Lower lobe of right lung (tissue), 2 donors: ENCODE data around the gene OSBPL2. TPM values are rescaled to one million over a fixed set of nuclear protein-coding genes. Genes with fewer than 3 reads are reported as not detected.

ENCODE experiments used
- ATAC-seq, 2 donors: fragments of 200-7000 bp; cut with Tn5 transposase; one replicate each; pipeline ENCODE4 v1.9.1; 2020 to 2022; ENCODE audit warnings: mild to moderate bottlenecking in 2 of 2, moderate library complexity in 2 of 2
- DNase-seq: peaks from one replicate; pipeline ENCODE4 v3.0.0-alpha.2; 2020
- H3K27ac ChIP-seq: fragments of 200-600 bp; one replicate; pipeline ENCODE4 v1.8.0; 2022
- H3K27me3 ChIP-seq: fragments of 200-600 bp; one replicate; pipeline ENCODE4 v1.8.0; 2022; ENCODE audit warnings: low read depth
- H3K36me3 ChIP-seq: fragments of 200-600 bp; one replicate; pipeline ENCODE4 v1.8.0; 2022; ENCODE audit warnings: mild to moderate bottlenecking
- H3K4me1 ChIP-seq: fragments of 200-600 bp; one replicate; pipeline ENCODE4 v1.8.0; 2022
- H3K4me3 ChIP-seq: fragments of 200-600 bp; one replicate; pipeline ENCODE4 v1.8.0; 2022; ENCODE audit warnings: mild to moderate bottlenecking
- H3K9me3 ChIP-seq: fragments of 200-600 bp; one replicate; pipeline ENCODE4 v1.8.0; 2022
- intact Hi-C: fragments of 100-400 bp; cut with DNase I; formaldehyde crosslinking; loops from one replicate; pipeline ENCODE4 v1.11.0; 2022
- total RNA-seq: library from RNA; stranded (reverse); fragmentation: NEBNext Ultra II Directional; extraction: Animal tissue kit (Norgen Biotek cat#: 25700); gene quantifications from one replicate; pipeline ENCODE4 v1.2.1, GENCODE V29; 2021
- TF ChIP-seq, protein P1 (sequence below): fragments of 200-600 bp; IDR thresholded peaks from one replicate; pipeline ENCODE4 v1.8.0; 2022; ENCODE audit warnings: antibody characterized with exemption, mild to moderate bottlenecking
- donor health status: DM: no; HTN: yes; CAD: no; lungs with severe emphysema.

The OSBPL2 gene
- total RNA-seq, 1 donor from 2014 or later = 56.0 TPM

DNA sequence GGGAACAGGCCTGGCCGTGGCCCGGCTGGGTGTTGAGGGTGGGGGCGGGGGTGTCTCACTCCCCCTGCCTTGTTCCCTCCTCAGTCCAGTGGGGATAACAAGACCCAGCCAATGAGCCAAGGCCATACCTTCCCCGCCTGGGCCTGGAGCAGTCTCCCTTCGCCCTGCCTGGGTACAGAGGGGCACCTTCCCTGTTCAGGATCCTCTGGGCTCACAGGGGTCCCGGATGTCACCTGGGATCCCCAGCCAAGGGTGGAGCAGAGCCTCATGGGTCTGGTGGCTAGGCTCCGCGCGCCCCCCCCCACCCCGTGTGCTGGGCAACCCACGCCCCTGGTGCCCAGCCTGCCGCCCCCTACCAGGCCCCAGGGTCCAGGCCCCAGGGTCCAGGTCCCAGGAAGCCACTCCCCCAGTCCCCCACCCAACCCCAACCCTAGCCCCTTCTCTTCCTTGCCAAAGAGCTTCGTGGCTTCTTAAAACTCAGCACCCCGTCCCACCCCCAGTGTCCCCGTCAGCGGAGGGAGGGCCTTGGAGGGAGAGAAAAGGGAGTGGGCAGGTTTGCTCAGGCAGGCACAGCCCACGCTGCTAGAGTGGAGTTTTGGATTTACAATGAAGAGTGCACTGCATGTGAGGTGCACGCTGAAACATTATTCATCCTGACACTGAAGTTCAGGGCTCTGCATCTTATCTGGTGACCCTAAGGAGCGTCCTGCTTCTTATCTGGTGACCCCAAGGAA is 30.1 kb upstream of the OSBPL2 start:
- no peaks in the 10 kb centered on the region for H3K4me1 ChIP-seq
- H3K27me3 ChIP-seq = peaks cover 35% of the 10 kb centered on the region
- no peaks in the 10 kb centered on the region for H3K9me3 ChIP-seq
- intact Hi-C loops = no loop called here
- no peak for ATAC-seq
- TF ChIP-seq, protein P1, sequence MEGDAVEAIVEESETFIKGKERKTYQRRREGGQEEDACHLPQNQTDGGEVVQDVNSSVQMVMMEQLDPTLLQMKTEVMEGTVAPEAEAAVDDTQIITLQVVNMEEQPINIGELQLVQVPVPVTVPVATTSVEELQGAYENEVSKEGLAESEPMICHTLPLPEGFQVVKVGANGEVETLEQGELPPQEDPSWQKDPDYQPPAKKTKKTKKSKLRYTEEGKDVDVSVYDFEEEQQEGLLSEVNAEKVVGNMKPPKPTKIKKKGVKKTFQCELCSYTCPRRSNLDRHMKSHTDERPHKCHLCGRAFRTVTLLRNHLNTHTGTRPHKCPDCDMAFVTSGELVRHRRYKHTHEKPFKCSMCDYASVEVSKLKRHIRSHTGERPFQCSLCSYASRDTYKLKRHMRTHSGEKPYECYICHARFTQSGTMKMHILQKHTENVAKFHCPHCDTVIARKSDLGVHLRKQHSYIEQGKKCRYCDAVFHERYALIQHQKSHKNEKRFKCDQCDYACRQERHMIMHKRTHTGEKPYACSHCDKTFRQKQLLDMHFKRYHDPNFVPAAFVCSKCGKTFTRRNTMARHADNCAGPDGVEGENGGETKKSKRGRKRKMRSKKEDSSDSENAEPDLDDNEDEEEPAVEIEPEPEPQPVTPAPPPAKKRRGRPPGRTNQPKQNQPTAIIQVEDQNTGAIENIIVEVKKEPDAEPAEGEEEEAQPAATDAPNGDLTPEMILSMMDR = no peak
- no peak overlapping the region for H3K27ac ChIP-seq
- peak; percentile 20 for DNase-seq
- peaks cover 12% of the 10 kb centered on the region for H3K36me3 ChIP-seq
- H3K4me3 ChIP-seq = no peak overlapping the region

DNA sequence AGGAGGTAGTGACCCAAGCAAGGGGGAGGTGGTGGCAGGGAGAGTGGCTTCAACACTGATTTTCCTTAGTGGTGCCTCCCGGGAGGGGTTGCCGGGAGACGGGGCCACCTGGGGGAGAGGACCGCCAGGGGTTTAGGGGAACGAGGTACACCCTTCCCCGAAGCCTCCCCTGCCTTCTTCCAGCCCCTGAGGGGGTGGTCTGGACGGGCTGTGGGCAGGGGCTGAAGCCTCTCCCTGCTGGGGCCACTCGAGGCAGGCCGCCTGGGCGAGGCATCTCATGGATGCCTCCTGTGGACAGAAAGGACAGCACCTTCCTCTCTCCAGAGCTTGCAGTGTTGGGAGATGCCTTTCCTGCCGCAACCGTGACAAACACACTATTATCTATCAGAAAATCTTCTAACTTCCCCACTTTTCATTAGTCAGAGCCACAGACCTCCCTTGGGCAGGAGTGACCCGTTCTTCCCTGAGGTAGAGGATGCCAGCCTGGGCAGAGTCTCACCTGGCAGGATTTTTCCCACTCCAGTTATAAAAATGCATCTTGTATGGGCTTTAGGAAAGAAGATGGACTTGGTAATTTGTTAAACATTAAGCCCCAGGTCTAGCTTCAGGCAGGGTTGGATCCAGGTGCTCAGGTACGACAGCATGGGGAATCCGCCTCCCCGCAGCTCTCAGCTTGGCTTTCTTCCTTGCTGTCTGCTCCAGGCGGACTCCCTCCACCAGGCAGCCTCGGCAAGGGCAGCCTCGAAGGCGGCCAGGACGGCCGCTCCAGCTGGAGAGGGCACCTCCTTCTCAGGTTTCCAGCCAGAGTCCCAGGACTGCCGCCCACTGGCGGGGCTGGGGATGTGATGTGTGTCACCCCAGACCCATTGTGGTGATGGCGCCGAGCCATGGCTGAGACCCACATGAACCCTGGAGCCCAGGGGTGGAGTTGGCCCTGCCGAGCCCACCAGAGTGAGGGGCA is 29.2 kb upstream of the OSBPL2 start:
- TF ChIP-seq, protein P1 = no peak
- H3K36me3 ChIP-seq = peaks cover 5% of the 10 kb centered on the region
- intact Hi-C loops = no loop called here
- peaks cover 39% of the 10 kb centered on the region for H3K27me3 ChIP-seq
- DNase-seq = peak; percentile 25
- H3K9me3 ChIP-seq = no peaks in the 10 kb centered on the region
- no peak for ATAC-seq
- no peak overlapping the region for H3K27ac ChIP-seq
- no peaks in the 10 kb centered on the region for H3K4me1 ChIP-seq
- H3K4me3 ChIP-seq = no peak overlapping the region

DNA sequence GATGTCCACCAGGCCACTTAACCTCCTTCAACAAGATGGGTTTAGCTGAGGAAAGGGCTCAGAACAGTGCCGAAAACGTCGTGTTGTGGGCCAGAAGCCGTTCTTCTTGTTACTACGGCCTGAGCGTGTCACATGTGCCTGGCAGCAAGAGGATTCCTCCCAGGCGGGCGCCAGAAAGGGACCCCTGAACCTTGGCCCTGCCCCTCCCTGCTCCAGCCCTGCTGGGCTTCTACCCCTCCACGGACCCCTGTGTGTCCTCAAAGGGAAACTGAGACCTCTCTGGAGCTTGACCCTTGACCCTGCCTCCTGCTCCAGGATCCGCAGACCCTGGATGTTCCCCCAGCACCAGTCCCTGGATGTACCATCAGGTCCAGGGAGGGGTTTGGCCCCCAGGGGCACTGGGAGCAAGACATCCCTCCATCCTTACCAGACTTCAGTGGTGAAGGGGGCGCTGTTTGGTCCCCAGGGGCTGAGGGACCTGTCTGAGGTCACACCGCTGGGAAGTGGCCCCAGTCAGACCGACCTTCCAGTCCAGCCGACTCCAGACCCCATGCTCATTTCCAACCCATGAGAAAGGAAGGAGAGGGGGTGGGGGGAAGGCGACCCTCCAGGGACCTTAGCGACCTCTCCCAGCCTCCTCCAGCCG is 28.3 kb upstream of the OSBPL2 start:
- H3K4me1 ChIP-seq = no peaks in the 10 kb centered on the region
- ATAC-seq = no peak
- H3K27ac ChIP-seq = no peak overlapping the region
- no peaks in the 10 kb centered on the region for H3K9me3 ChIP-seq
- intact Hi-C loops = no loop called here
- peaks cover 47% of the 10 kb centered on the region for H3K27me3 ChIP-seq
- peak; percentile 16 for DNase-seq
- TF ChIP-seq, protein P1 = no peak
- peaks cover 5% of the 10 kb centered on the region for H3K36me3 ChIP-seq
- H3K4me3 ChIP-seq = no peak overlapping the region

DNA sequence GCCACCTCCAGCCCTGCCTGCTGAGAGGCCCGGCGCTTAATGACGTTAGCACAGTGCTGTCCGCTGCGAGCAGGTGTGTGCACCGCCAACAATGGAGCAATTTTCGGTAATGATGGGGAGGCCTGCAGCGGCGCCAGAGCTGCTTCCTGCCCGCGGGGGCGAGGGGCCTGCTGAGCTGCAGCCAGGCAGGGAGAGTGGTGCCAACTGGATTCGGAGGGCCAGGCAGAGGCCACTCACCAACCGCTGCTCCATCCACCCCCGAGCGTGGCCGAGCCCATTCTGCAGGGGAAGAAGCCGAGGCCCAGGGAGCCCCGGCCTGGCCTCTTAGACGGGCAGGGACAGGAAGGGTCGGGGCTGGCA is 27.8 kb upstream of the OSBPL2 start:
- Histone ChIP-seq H3K4me1 (no peaks in the 10 kb centered on the region), H3K27ac (no peak overlapping the region), H3K36me3 (peaks cover 5% of the 10 kb centered on the region), H3K4me3 (no peak overlapping the region), H3K9me3 (no peaks in the 10 kb centered on the region), H3K27me3 (peaks cover 52% of the 10 kb centered on the region)
- ATAC-seq (no peak), DNase-seq (no peak)
- TF ChIP-seq, protein P1 = no peak
- intact Hi-C loops = no loop called here

DNA sequence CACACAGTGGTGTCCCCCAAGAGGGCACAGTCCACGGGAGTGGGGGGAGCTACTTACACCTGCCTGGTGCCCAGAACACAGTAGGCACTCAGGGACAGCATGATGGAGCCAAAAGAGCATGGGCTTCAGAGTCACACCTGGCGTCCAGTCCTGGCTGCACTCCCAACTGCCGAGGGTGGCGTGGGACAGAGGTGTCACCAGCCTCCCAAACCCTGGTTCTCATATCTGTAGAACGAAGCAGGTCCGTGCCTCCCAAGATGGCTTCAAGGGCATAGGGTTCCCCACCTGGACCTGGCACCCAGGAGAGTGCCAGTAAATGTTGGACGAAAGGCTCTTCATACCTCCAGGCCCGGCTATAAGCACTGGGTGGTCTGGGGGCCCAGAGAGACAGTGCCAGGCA is 27.1 kb upstream of the OSBPL2 start:
- H3K27me3 ChIP-seq = peaks cover 59% of the 10 kb centered on the region
- H3K4me3 ChIP-seq = no peak overlapping the region
- no peaks in the 10 kb centered on the region for H3K4me1 ChIP-seq
- intact Hi-C loops = no loop called here
- no peaks in the 10 kb centered on the region for H3K9me3 ChIP-seq
- ATAC-seq (no peak), DNase-seq (no peak)
- TF ChIP-seq, protein P1 = no peak
- no peak overlapping the region for H3K27ac ChIP-seq
- peaks cover 5% of the 10 kb centered on the region for H3K36me3 ChIP-seq
